HL-60 (cell line): ENCODE measurements around the gene SUMO1.

Experiments
- REST ChIP-seq: IDR thresholded peaks from 2 replicates; pipeline ENCODE4 v1.6.1; 2012; ENCODE audit warnings: low read depth; ENCODE audit not compliant: insufficient replicate concordance
- TF ChIP-seq, protein P1 (sequence below): IDR thresholded peaks from one replicate; pipeline ENCODE4 v1.5.1; 2011; ENCODE audit warnings: low read length, control low read depth, inconsistent platforms; ENCODE audit not compliant: insufficient read depth

DNA sequence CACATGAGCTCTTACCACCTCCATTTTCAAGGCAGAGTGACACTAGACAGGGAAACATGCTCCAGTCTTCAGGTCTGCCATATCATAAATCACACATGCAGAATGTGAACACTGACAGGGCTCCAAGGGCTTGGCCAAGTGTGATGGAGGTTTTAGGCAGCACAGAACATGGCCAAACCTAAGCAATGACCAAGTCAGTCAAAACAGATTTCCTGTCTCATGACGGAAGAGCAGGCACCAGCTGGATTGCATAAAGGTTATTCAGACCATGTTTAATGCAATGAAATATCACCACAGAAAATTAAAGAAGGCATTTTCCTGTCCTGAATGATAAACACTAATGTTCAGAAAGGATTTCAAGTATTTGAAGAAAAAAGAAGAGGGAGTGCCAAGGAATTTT is 72.5 kb downstream of the SUMO1 start:
- TF ChIP-seq, protein P1, sequence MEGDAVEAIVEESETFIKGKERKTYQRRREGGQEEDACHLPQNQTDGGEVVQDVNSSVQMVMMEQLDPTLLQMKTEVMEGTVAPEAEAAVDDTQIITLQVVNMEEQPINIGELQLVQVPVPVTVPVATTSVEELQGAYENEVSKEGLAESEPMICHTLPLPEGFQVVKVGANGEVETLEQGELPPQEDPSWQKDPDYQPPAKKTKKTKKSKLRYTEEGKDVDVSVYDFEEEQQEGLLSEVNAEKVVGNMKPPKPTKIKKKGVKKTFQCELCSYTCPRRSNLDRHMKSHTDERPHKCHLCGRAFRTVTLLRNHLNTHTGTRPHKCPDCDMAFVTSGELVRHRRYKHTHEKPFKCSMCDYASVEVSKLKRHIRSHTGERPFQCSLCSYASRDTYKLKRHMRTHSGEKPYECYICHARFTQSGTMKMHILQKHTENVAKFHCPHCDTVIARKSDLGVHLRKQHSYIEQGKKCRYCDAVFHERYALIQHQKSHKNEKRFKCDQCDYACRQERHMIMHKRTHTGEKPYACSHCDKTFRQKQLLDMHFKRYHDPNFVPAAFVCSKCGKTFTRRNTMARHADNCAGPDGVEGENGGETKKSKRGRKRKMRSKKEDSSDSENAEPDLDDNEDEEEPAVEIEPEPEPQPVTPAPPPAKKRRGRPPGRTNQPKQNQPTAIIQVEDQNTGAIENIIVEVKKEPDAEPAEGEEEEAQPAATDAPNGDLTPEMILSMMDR = no peak
- no peak for TF ChIP-seq REST
